Bronchial epithelial cell (primary cell): ENCODE measurements around the gene ZSCAN20. TPM values are rescaled to one million over a fixed set of nuclear protein-coding genes. Genes with fewer than 3 reads are reported as not detected.

ENCODE experiments used
- DNase-seq: peaks from one replicate; pipeline ENCODE4 v3.0.0-alpha.2; 2010; ENCODE audit warnings: low read depth
- FAIRE-seq: peaks from 2 replicates; lab custom pipeline; 2011; peaks lifted over from hg19 to GRCh38; lab: Jason Lieb, UNC
- H3K27me3 ChIP-seq: 2 replicates; pipeline ENCODE4 v1.5.1; 2011; ENCODE audit warnings: low read length; ENCODE audit not compliant: control insufficient read depth, insufficient read depth
- H3K36me3 ChIP-seq: 2 replicates; pipeline ENCODE4 v1.5.1; 2011; ENCODE audit warnings: low read length; ENCODE audit not compliant: control insufficient read depth, insufficient read depth
- H3K4me3 ChIP-seq: 2 replicates; pipeline ENCODE4 v1.5.1; 2011; ENCODE audit warnings: mild to moderate bottlenecking, low read depth, low read length, control low read depth
- total RNA-seq: library from RNA; depleted of rRNA; stranded (reverse); fragments of >200 nt; gene quantifications from 2 replicates; pipeline ENCODE4 v1.2.1, GENCODE V29; 2014
- TF ChIP-seq, protein P1 (sequence below): IDR thresholded peaks from 2 replicates; pipeline ENCODE4 v1.5.1; 2011; ENCODE audit warnings: mild to moderate bottlenecking, moderate library complexity, low read length, control low read depth, inconsistent platforms; ENCODE audit not compliant: insufficient read depth, severe bottlenecking

Gene ZSCAN20
- total RNA-seq, 1 donor from 2014 or later: 8.2 TPM

DNA sequence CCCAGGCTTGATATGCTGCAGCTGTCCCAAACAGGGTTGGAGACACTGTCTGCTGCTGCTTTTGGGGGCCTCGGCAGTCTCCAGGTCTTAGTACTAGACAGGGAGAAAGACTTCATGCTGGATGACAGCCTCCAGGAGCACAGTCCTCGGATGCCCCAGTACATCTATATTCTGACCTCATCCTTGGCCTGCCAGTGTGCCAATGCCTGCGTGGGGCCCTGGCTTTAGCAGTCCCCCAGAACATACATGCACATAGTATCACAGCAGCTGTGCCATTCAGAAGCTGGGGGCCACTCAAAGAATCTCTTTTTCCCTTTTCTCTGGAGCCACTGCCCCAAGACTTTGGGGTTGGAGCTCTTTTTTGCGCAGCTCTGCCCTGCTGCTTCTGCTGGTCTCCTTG, 4.4 kb upstream of the ZSCAN20 start:
- Histone ChIP-seq H3K27me3 (no peaks in the 10 kb centered on the region), H3K36me3 (no peaks in the 10 kb centered on the region), H3K4me3 (no peak overlapping the region)
- TF ChIP-seq, protein P1, sequence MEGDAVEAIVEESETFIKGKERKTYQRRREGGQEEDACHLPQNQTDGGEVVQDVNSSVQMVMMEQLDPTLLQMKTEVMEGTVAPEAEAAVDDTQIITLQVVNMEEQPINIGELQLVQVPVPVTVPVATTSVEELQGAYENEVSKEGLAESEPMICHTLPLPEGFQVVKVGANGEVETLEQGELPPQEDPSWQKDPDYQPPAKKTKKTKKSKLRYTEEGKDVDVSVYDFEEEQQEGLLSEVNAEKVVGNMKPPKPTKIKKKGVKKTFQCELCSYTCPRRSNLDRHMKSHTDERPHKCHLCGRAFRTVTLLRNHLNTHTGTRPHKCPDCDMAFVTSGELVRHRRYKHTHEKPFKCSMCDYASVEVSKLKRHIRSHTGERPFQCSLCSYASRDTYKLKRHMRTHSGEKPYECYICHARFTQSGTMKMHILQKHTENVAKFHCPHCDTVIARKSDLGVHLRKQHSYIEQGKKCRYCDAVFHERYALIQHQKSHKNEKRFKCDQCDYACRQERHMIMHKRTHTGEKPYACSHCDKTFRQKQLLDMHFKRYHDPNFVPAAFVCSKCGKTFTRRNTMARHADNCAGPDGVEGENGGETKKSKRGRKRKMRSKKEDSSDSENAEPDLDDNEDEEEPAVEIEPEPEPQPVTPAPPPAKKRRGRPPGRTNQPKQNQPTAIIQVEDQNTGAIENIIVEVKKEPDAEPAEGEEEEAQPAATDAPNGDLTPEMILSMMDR: no peak
- DNase-seq: no peak
- FAIRE-seq: no peak

DNA sequence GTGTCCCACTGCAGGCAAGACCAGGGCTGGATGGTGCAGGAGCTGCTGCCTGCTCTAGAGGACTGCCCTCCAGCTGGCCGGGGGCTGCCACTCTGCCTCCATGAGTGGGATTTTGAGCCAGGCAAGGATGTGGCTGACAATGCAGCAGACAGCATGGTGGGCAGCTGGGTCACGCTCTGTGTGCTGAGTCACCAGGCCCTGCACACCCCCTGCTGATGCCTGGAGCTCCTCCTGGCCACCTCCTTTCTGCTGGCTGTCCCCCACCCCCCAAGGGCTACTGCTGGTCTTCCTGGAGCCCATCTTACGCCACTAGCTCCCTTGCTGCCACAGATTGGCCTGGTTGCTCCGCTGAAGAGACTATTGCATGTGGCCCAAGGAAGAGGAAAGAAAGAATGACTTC, 3.9 kb upstream of the ZSCAN20 start:
- no peak for DNase-seq
- TF ChIP-seq, protein P1: no peak

DNA sequence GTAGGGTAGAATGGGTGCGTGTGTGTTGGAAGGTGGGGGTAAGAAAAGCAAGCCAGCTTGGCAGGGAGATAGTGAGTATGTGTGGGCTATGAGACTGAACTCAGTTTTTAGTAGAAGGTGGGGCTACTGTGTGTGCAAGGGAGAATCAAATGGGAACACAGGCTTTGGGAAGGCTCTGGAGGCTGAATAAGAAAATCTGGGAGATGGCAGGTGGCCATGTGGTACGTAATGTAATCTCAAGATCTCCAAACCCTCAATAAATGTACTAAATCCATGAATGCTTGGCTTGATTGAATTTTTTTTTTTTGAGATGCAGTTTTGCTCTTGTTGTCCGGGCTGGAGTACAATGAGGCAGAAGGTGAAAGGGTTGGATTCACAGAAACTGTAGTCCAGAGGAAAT, 3.5 kb upstream of the ZSCAN20 start:
- FAIRE-seq (no peak), DNase-seq (no peak)
- no peaks in the 10 kb centered on the region for H3K36me3 ChIP-seq
- no peaks in the 10 kb centered on the region for H3K27me3 ChIP-seq
- TF ChIP-seq, protein P1: no peak
- no peak overlapping the region for H3K4me3 ChIP-seq

More for the DNA sequence above, 3.9 kb upstream of the ZSCAN20 start:
- Histone ChIP-seq H3K27me3 (no peaks in the 10 kb centered on the region), H3K4me3 (no peak overlapping the region), H3K36me3 (no peaks in the 10 kb centered on the region)
- FAIRE-seq: no peak

DNA sequence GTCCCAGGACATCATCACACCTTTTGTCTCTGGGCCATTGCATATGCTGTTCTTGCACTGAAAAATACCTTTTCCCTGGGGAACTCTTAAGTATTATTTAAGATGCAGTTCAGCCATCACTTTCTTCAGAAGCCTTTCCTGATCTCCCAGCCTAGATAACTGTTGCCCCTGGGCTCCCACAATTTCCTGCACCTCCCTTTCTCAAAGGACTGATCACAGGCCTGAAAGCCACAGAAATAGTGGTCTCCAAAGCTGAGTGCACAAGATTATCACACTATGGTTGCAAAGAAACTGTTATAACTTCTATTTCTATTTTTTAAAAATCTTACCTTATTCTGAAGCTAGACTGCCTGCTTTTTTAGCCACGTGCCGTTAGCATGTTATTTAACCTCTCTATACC, 2.8 kb upstream of the ZSCAN20 start:
- no peaks in the 10 kb centered on the region for H3K36me3 ChIP-seq
- DNase-seq (no peak), FAIRE-seq (no peak)
- TF ChIP-seq, protein P1: no peak
- no peak overlapping the region for H3K4me3 ChIP-seq
- no peaks in the 10 kb centered on the region for H3K27me3 ChIP-seq

DNA sequence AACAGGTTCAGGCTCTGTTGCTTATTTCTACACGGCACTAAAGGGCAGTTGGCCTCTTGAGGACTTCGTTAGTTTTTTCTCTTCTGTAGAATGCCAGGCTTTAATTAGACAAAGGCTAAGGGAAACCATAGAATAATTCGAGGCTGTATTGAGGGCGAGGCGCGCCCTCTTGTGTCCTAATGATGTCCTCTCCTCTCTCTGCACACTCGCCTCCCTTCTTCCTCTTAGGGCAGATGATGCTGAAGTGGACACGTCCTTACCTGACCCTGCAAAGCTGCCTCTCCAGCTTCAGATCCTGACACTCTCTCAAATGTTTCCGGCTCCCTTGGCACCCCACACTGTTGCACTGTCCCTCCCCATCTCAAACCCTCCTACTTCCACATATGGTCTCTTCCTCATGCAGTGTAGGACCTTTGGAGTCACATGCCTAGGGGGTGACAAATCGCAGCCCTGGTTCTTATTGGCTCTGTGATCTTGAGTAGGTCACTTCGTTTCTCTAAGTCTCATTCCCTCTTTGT, 1.9 kb upstream of the ZSCAN20 start:
- TF ChIP-seq, protein P1: peak; percentile 89
- Histone ChIP-seq H3K27me3 (no peaks in the 10 kb centered on the region), H3K36me3 (no peaks in the 10 kb centered on the region), H3K4me3 (no peak overlapping the region)
- peak; percentile 89 for DNase-seq
- peak; percentile 91 for FAIRE-seq

DNA sequence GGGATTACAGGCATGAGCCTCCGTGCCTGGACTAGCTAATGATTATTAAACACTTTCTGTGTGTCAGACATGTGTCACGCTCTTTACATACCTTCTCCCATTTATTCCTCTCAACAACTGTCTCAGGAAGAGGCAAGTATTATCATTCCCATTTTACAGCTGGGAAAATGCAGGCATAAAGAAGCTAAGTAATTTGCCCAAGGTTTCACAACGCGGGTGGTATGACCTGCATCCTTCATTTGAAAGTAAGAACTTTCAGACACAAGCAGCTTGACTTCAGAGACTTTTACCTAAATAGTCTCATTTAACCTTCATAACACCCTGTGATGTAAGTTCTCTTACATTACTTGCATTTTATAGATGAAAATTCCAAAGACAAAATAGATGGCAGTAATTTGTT, 1.0 kb upstream of the ZSCAN20 start:
- Histone ChIP-seq H3K27me3 (no peaks in the 10 kb centered on the region), H3K4me3 (no peak overlapping the region), H3K36me3 (no peaks in the 10 kb centered on the region)
- FAIRE-seq (no peak), DNase-seq (peak; percentile 15)
- TF ChIP-seq, protein P1: no peak
